GM23248 (cell line): ENCODE measurements around the gene IFT81. TPM values are rescaled to one million over a fixed set of nuclear protein-coding genes. Genes with fewer than 3 reads are reported as not detected.
A peak's percentile ranks its signal among the peaks of the same experiment; 100 is the strongest.

Source experiments
- DNase-seq: peaks from one replicate; pipeline ENCODE4 v3.0.0-alpha.2; 2015
- H2AFZ ChIP-seq: fragments of 200-600 bp; sonication (generic); 2 replicates; pipeline ENCODE4 v1.6.1; 2016; ENCODE audit warnings: antibody characterized with exemption
- H3F3A ChIP-seq: fragments of 200-600 bp; sonication (generic); 2 replicates; pipeline ENCODE4 v1.6.1; 2016; ENCODE audit warnings: mild to moderate bottlenecking, antibody characterized with exemption, mixed run types; ENCODE audit not compliant: insufficient read depth
- H3K27ac ChIP-seq: fragments of 200-600 bp; sonication (generic); 2 replicates; pipeline ENCODE4 v1.5.1; 2016; ENCODE audit warnings: mild to moderate bottlenecking
- H3K27me3 ChIP-seq: fragments of 200-600 bp; sonication (generic); replicated peaks from 2 replicates; pipeline ENCODE4 v1.6.1; 2016; ENCODE audit warnings: mild to moderate bottlenecking; ENCODE audit not compliant: insufficient read depth
- H3K36me3 ChIP-seq: fragments of 200-600 bp; sonication (generic); 2 replicates; pipeline ENCODE4 v1.6.1; 2016; ENCODE audit warnings: low read depth, mild to moderate bottlenecking
- H3K4me1 ChIP-seq: fragments of 200-600 bp; sonication (generic); 2 replicates; pipeline ENCODE4 v1.6.1; 2016; ENCODE audit warnings: mild to moderate bottlenecking; ENCODE audit not compliant: insufficient read depth
- H3K4me2 ChIP-seq: fragments of 200-600 bp; sonication (generic); one replicate; pipeline ENCODE4 v1.6.1; 2016; ENCODE audit warnings: mild to moderate bottlenecking; ENCODE audit not compliant: unreplicated experiment
- H3K4me3 ChIP-seq: fragments of 200-600 bp; sonication (generic); 2 replicates; pipeline ENCODE4 v1.5.1; 2016; ENCODE audit warnings: mild to moderate bottlenecking
- H3K79me2 ChIP-seq: fragments of 200-600 bp; sonication (generic); 2 replicates; pipeline ENCODE4 v1.6.1; 2016; ENCODE audit warnings: mild to moderate bottlenecking; ENCODE audit not compliant: insufficient read depth
- H3K9ac ChIP-seq: fragments of 200-600 bp; sonication (generic); 2 replicates; pipeline ENCODE4 v1.6.1; 2016; ENCODE audit warnings: mild to moderate bottlenecking
- H3K9me2 ChIP-seq: fragments of 200-600 bp; sonication (generic); 2 replicates; pipeline ENCODE4 v1.6.1; 2016; ENCODE audit warnings: mixed run types, mild to moderate bottlenecking, moderate library complexity; ENCODE audit not compliant: insufficient read depth
- H3K9me3 ChIP-seq: fragments of 200-600 bp; sonication (generic); one replicate; pipeline ENCODE4 v1.6.1; 2017; ENCODE audit warnings: low read depth
- H4K20me1 ChIP-seq: fragments of 200-600 bp; sonication (generic); 2 replicates; pipeline ENCODE4 v1.6.0; 2016; ENCODE audit not compliant: insufficient read depth
- EZH2 ChIP-seq: fragments of 200-600 bp; sonication (generic); IDR thresholded peaks from 2 replicates; pipeline ENCODE4 v1.6.1; 2018; ENCODE audit warnings: antibody characterized with exemption, mild to moderate bottlenecking; ENCODE audit not compliant: insufficient read depth, poor library complexity, severe bottlenecking
- EZH2phosphoT487 ChIP-seq: fragments of 200-600 bp; sonication (generic); IDR thresholded peaks from 2 replicates; pipeline ENCODE4 v1.6.1; 2018; ENCODE audit warnings: antibody characterized with exemption, moderate library complexity, mild to moderate bottlenecking, low read depth; ENCODE audit not compliant: insufficient read depth
- WGBS, 2 experiments: methylation state at CpG; one replicate each; pipeline ENCODE4 v1.1.6; 2015 to 2017; ENCODE audit warnings: low lambda C conversion rate in 2 of 2, low coverage in 1 of 2; ENCODE audit errors: missing lambda C conversion rate in 2 of 2; 5-methylcytosine and 5-hydroxymethylcytosine counted together
- in situ Hi-C: fragments of 300-500 bp; cut with MboI; formaldehyde crosslinking; loops from 2 replicates; pipeline ENCODE4 v1.15.0; 2020
- polyA plus RNA-seq: library from polyadenylated mRNA; unstranded; fragments of >200 nt; fragmentation: Nextera tagmentation; extraction: Ambion mirVana; gene quantifications from 2 replicates; pipeline ENCODE4 v1.2.1, GENCODE V29; 2016
- total RNA-seq: library from RNA; depleted of rRNA; stranded (reverse); fragments of >200 nt; shearing (Covaris generic); gene quantifications from 2 replicates; pipeline ENCODE4 v1.2.3, GENCODE V29; 2014; rRNA removed

IFT81 gene
- 9.5 and 9.7 TPM in 2 replicates for total RNA-seq
- 10.6 and 14.0 TPM in 2 replicates for polyA plus RNA-seq

- Histone ChIP-seq H3K4me1 (no peaks in the 10 kb centered on the region; the same call in 1 of the 2 replicates), H3K27me3 (no peaks in the 10 kb centered on the region), H2AFZ (peak within 1 kb of the TSS; percentile 98), H3K27ac (peak within 1 kb of the TSS; percentile 93), H3K9me3 (no peaks in the 10 kb centered on the region), H3K4me3 (peak within 1 kb of the TSS; percentile 92), H3K9me2 (no peaks in the 10 kb centered on the region), H3K36me3 (no peaks in the 10 kb centered on the region; the same call in 1 of the 2 replicates), H3K9ac (peak within 1 kb of the TSS; percentile 100), H3K79me2 (peaks cover 23% of the 10 kb centered on the region), H3K4me2 (peak within 1 kb of the TSS; percentile 99), H4K20me1 (no peaks in the 10 kb centered on the region), H3F3A (no peaks in the 10 kb centered on the region)
- WGBS, 2 experiments, result 0 to 2% methylated on average over 58 to 59 of the region's 61 CpGs
- in situ Hi-C loops, result no loop called here
- TF ChIP-seq EZH2phosphoT487, result no peak
- no peak for TF ChIP-seq EZH2
- DNase-seq, result peak; percentile 97
These were observed at the start of gene IFT81 for GRCh38 chr12:110124269-110124995. Gene IFT81, plus strand, starts transcription at chr12:110124357. Its CDS starts 3,024 bp downstream, at chr12:110127381.

- H2AFZ ChIP-seq, result no peak overlapping the region
- no peaks in the 10 kb centered on the region for H3K9me2 ChIP-seq
- H3K4me3 ChIP-seq, result no peak overlapping the region
- no peak overlapping the region for H3K27ac ChIP-seq
- no peaks in the 10 kb centered on the region for H3F3A ChIP-seq
- TF ChIP-seq EZH2phosphoT487, result no peak
- TF ChIP-seq EZH2, result no peak
- WGBS, 2 experiments, result 92 to 97% methylated on average over 1 of the region's 1 CpG
- no peaks in the 10 kb centered on the region for H3K79me2 ChIP-seq
- H3K4me2 ChIP-seq, result no peak overlapping the region
- H3K36me3 ChIP-seq, result no peaks in the 10 kb centered on the region
- no peaks in the 10 kb centered on the region for H3K27me3 ChIP-seq
- no peaks in the 10 kb centered on the region for H4K20me1 ChIP-seq
- H3K9me3 ChIP-seq, result no peaks in the 10 kb centered on the region
- no peaks in the 10 kb centered on the region for H3K4me1 ChIP-seq
- no peak for DNase-seq
- H3K9ac ChIP-seq, result no peak overlapping the region
- in situ Hi-C loops, result no loop called here
These were observed 48.3 kb upstream of the IFT81 start for GRCh38 chr12:110075880-110076279.

- Histone ChIP-seq H3K9ac (no peak overlapping the region), H3K9me3 (no peaks in the 10 kb centered on the region), H3K36me3 (no peaks in the 10 kb centered on the region), H3K4me1 (no peaks in the 10 kb centered on the region), H2AFZ (no peak overlapping the region), H4K20me1 (no peaks in the 10 kb centered on the region), H3K4me3 (no peak overlapping the region), H3K9me2 (no peaks in the 10 kb centered on the region), H3F3A (no peaks in the 10 kb centered on the region), H3K79me2 (no peaks in the 10 kb centered on the region), H3K27me3 (no peaks in the 10 kb centered on the region), H3K4me2 (no peak overlapping the region), H3K27ac (no peak overlapping the region)
- DNase-seq, result no peak
- in situ Hi-C loops, result no loop called here
- WGBS, 2 experiments, result 59 to 60% methylated on average over 4 of the region's 4 CpGs
- no peak for TF ChIP-seq EZH2
- no peak for TF ChIP-seq EZH2phosphoT487
These were observed 46.4 kb upstream of the IFT81 start for GRCh38 chr12:110077800-110078199.

GRCh38 chr12:110079477-110080400, 44.4 kb upstream of the IFT81 start:
- Histone ChIP-seq H3K9me3 (no peaks in the 10 kb centered on the region), H3K4me1 (no peaks in the 10 kb centered on the region), H3K9me2 (no peaks in the 10 kb centered on the region), H4K20me1 (no peaks in the 10 kb centered on the region), H3K36me3 (no peaks in the 10 kb centered on the region), H3K27me3 (no peaks in the 10 kb centered on the region), H2AFZ (peak overlapping the region; percentile 15; the same call in 1 of the 2 replicates), H3K79me2 (no peaks in the 10 kb centered on the region), H3K9ac (no peak overlapping the region), H3F3A (no peaks in the 10 kb centered on the region), H3K27ac (no peak overlapping the region), H3K4me2 (no peak overlapping the region), H3K4me3 (no peak overlapping the region)
- WGBS, 2 experiments, result 84 to 86% methylated on average over 23 to 24 of the region's 24 CpGs
- TF ChIP-seq EZH2, result no peak
- no peak for TF ChIP-seq EZH2phosphoT487
- in situ Hi-C loops, result no loop called here
- DNase-seq, result no peak
